Thymus (tissue), 11 donors: Measurements from ENCODE around the gene COQ4. TPM values are rescaled to one million over a fixed set of nuclear protein-coding genes. Genes with fewer than 3 reads are reported as not detected.
A peak's percentile ranks its signal among the peaks of the same experiment; 100 is the strongest.
"Not testable (repeated sequence)": the region's sequence is repeated elsewhere in the genome, so short reads cannot be mapped to it uniquely, and the experiment has no call there.

Experiments used
- DNase-seq, 9 donors: peaks; one replicate each; pipeline ENCODE4 v3.0.0-alpha.2; 2013; ENCODE audit warnings: low spot score in 9 of 9, low read depth in 6 of 9, missing footprints in 1 of 9
- H3K27ac ChIP-seq, 2 donors: one replicate each; pipeline ENCODE4 v1.5.1; 2013; ENCODE audit warnings: control low read depth in 1 of 2, low read depth in 1 of 2, low read length in 1 of 2, mild to moderate bottlenecking in 1 of 2, moderate library complexity in 1 of 2
- H3K27me3 ChIP-seq, 2 donors: one replicate each; pipeline ENCODE4 v1.5.1; 2013; ENCODE audit warnings: low read length in 1 of 2; ENCODE audit not compliant: control insufficient read depth in 2 of 2, insufficient read depth in 1 of 2
- H3K36me3 ChIP-seq, 2 donors: one replicate each; pipeline ENCODE4 v1.5.1; 2013; ENCODE audit warnings: low read length in 1 of 2, mild to moderate bottlenecking in 1 of 2, moderate library complexity in 1 of 2; ENCODE audit not compliant: control insufficient read depth in 2 of 2, insufficient read depth in 2 of 2
- H3K4me1 ChIP-seq, 2 donors: one replicate each; pipeline ENCODE4 v1.5.1; 2013; ENCODE audit warnings: low read length in 2 of 2; ENCODE audit not compliant: control insufficient read depth in 2 of 2, insufficient read depth in 2 of 2
- H3K4me3 ChIP-seq, 2 donors: one replicate each; pipeline ENCODE4 v1.5.1; 2013; ENCODE audit warnings: low read length in 2 of 2, control low read depth in 1 of 2, mild to moderate bottlenecking in 1 of 2
- H3K9me3 ChIP-seq, 2 donors: one replicate each; pipeline ENCODE4 v1.5.1; 2013; ENCODE audit warnings: low read length in 1 of 2, mild to moderate bottlenecking in 1 of 2; ENCODE audit not compliant: control insufficient read depth in 2 of 2, insufficient read depth in 1 of 2
- WGBS: extraction: QIAGEN DNeasy Blood & Tissue Kit; methylation state at CpG from one replicate; pipeline ENCODE4 v1.1.7; 2013; 5-methylcytosine and 5-hydroxymethylcytosine counted together
- polyA plus RNA-seq: library from polyadenylated mRNA; stranded (reverse); fragments of 200-250 nt; gene quantifications from one replicate; pipeline ENCODE4 v1.2.3, GENCODE V29; 2013
- total RNA-seq: library from RNA; stranded (reverse); fragments of 120-200 nt; gene quantifications from one replicate; pipeline ENCODE4 v1.2.4, GENCODE V29; 2013
- donor health status: healthy.

COQ4 gene
- total and polyA plus RNA-seq, 2 donors = 27.9 to 61.7 TPM

- Histone ChIP-seq H3K36me3 (peaks cover 18 to 19% of the 10 kb centered on the region in 2 donors), H3K27me3 (no peaks in the 10 kb centered on the region), H3K9me3 (no peaks in the 10 kb centered on the region), H3K4me3 (no peak overlapping the region), H3K4me1 (peaks cover 0 to 5% of the 10 kb centered on the region in 2 donors), H3K27ac (no peak overlapping the region)
- 99% methylated on average over 7 of the region's 7 CpGs for WGBS
- no peak for DNase-seq
Observed at GRCh38 chr9:128335161-128335560, 12.5 kb downstream of the COQ4 start.

- H3K27me3 ChIP-seq = no peaks in the 10 kb centered on the region
- DNase-seq = no peak
- H3K4me1 ChIP-seq = peaks cover 0 to 8% of the 10 kb centered on the region in 2 donors
- WGBS = 96% methylated on average over 2 of the region's 2 CpGs
- no peak overlapping the region for H3K4me3 ChIP-seq
- peaks cover 18 to 19% of the 10 kb centered on the region in 2 donors for H3K36me3 ChIP-seq
- no peaks in the 10 kb centered on the region for H3K9me3 ChIP-seq
- H3K27ac ChIP-seq = no peak overlapping the region
Observed at GRCh38 chr9:128335914-128336313, 13.3 kb downstream of the COQ4 start.

DNA sequence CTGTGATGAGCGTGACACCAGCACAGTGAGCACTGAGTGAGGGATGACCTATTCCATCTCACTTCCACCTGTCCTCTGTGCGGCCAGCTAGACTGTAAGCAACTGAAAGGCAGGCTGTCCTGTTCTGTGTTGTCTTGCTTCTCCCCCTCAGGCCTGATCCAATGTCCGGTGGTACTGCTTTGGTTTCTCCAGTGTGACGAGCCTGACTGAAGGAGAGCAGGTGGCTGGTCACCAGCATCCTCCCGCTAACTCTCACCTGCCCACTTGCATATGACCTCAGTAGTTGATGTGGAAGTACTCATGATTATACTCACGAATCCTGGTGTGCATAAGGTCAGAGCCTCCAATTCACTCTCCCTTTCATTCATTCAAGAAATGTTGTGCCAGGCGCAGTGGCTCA lies 15.3 kb downstream of the COQ4 start:
- Histone ChIP-seq H3K9me3 (no peaks in the 10 kb centered on the region), H3K36me3 (peaks cover 13 to 14% of the 10 kb centered on the region in 2 donors), H3K27me3 (no peaks in the 10 kb centered on the region), H3K4me3 (no peak overlapping the region), H3K27ac (no peak overlapping the region), H3K4me1 (peaks cover 0 to 15% of the 10 kb centered on the region in 2 donors)
- WGBS = 98% methylated on average over 7 of the region's 7 CpGs
- DNase-seq = no peak

- H3K27ac ChIP-seq, H3K9me3 ChIP-seq, DNase-seq, H3K4me3 ChIP-seq, H3K27me3 ChIP-seq: not testable (repeated sequence)
- 96% methylated on average over 15 of the region's 15 CpGs for WGBS
- H3K36me3 ChIP-seq = peaks cover 12 to 16% of the 10 kb centered on the region in 2 donors
- H3K4me1 ChIP-seq = peaks cover 0 to 15% of the 10 kb centered on the region in 2 donors
Observed at GRCh38 chr9:128338852-128339614, 16.4 kb downstream of the COQ4 start.

DNA sequence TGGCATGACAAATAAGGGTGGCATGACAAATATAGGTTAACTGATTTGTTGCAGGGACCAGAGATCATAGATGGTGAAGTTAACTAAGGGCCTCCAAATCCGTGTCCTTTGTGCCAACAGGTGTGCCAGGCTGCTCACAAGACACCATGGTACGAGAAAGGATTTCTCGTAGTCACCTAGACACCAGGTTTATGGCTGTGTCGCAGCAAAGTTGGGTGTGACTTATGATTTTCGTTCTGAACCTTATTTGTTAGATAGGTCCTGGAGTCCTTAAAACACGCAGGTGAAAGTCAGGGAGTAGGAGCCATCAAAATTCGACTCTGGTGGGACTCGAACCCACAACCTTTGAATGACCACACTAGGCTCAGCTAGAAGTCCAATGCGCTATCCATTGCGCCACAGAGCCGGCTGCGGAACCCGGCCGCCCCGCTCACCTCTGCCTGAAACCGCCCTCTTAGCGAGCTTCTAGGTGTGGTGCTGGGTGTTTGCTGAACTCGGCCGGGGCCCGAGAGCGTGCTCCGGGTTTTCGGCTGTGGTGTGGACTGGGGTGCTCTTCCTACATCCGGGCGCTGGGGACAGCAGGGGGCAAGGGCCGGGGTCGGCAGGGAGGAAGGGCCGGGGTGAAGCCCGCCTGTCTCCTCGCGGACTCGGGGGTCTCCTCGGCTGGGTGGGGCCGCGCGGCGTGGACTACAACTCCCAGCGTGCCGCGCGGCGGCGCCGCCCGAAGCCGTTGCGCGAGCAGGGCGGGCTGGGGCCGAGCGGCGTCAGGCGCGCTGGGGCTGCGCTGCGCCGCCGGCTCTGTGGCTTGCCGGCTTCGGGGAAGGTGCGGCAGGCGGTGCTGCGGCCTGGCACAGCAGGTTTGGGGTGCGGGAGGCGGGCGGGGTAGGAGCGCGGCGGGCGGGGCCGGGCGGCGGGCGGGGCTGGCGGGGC lies 17.4 kb downstream of the COQ4 start, which contains the start of gene SLC27A4:
Gene SLC27A4 (plus strand): TSS at position 767 of the 930 bp plus-strand sequence. CDS start 2,606 bp downstream, outside the sequence.
- peak; percentile 24 to 89 (median 71) for DNase-seq
- Histone ChIP-seq H3K27me3 (no peaks in the 10 kb centered on the region), H3K4me1 (peaks cover 0 to 15% of the 10 kb centered on the region in 2 donors), H3K4me3 (peak within 1 kb of the TSS; percentile 66 to 67), H3K36me3 (peaks cover 18 to 20% of the 10 kb centered on the region in 2 donors), H3K9me3 (no peaks in the 10 kb centered on the region), H3K27ac (peak within 1 kb of the TSS in 1 of 2 donors; percentile 62)
- WGBS = 9% methylated on average over 75 of the region's 75 CpGs

GRCh38 chr9:128340691-128341434 lies 18.2 kb downstream of the COQ4 start:
- H3K4me3 ChIP-seq = peak overlapping the region; percentile 66 to 67
- H3K36me3 ChIP-seq = peaks cover 26% of the 10 kb centered on the region in 2 donors
- DNase-seq = peak in 3 of 9 donors; percentile 11 to 39 (median 22)
- WGBS = 2% methylated on average over 48 of the region's 48 CpGs
- no peaks in the 10 kb centered on the region for H3K9me3 ChIP-seq
- H3K27me3 ChIP-seq = no peaks in the 10 kb centered on the region
- peaks cover 0 to 15% of the 10 kb centered on the region in 2 donors for H3K4me1 ChIP-seq
- peak overlapping the region in 1 of 2 donors; percentile 62 for H3K27ac ChIP-seq

DNA sequence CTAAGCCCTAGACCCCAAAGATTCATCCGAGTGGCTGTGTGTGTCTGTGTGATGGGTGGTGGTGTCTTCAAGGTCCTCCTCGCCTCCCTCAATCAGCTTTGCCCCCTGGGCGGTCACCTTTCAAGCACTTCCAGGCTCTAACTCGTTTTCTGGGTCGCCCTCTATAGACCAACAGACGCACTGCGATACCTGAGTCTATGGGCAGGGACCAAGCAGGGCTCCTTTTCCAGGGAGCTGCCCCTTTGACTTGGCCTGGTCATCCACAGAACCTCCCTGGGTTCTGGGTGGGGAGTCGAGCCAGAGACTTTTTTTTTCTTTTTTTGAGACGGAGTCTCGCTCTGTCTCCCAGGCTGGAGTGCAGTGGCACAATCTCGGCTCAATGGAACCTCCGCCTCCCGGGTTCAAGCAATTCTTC lies 18.8 kb downstream of the COQ4 start:
- peak in 5 of 9 donors; percentile 43 to 80 (median 60) for DNase-seq
- Histone ChIP-seq H3K27ac (no peak overlapping the region), H3K4me1 (peaks cover 0 to 15% of the 10 kb centered on the region in 2 donors), H3K4me3 (peak overlapping the region; percentile 66 to 67), H3K9me3 (no peaks in the 10 kb centered on the region), H3K27me3 (no peaks in the 10 kb centered on the region), H3K36me3 (peaks cover 26 to 28% of the 10 kb centered on the region in 2 donors)
- WGBS = 37% methylated on average over 13 of the region's 13 CpGs

- no peaks in the 10 kb centered on the region for H3K9me3 ChIP-seq
- 96% methylated on average over 8 of the region's 8 CpGs for WGBS
- no peak for DNase-seq
- peaks cover 0 to 15% of the 10 kb centered on the region in 2 donors for H3K4me1 ChIP-seq
- H3K36me3 ChIP-seq = peaks cover 35% of the 10 kb centered on the region in 2 donors
- no peak overlapping the region for H3K4me3 ChIP-seq
- no peak overlapping the region for H3K27ac ChIP-seq
- H3K27me3 ChIP-seq = no peaks in the 10 kb centered on the region
Observed at GRCh38 chr9:128342971-128343680, 20.5 kb downstream of the COQ4 start.
